CD4-positive, alpha-beta T cell treated with Interleukin-17A for 4 hours (primary cell): Measurements from ENCODE around the gene MRPL47.
A peak's percentile ranks its signal among the peaks of the same experiment; 100 is the strongest.
"Not testable (repeated sequence)": the region's sequence is repeated elsewhere in the genome, so short reads cannot be mapped to it uniquely, and the experiment has no call there.

ENCODE experiments used
- DNase-seq: peaks from one replicate; pipeline ENCODE4 v3.0.0-alpha.2; 2020; ENCODE audit warnings: mixed read lengths

MRPL47 gene

DNA sequence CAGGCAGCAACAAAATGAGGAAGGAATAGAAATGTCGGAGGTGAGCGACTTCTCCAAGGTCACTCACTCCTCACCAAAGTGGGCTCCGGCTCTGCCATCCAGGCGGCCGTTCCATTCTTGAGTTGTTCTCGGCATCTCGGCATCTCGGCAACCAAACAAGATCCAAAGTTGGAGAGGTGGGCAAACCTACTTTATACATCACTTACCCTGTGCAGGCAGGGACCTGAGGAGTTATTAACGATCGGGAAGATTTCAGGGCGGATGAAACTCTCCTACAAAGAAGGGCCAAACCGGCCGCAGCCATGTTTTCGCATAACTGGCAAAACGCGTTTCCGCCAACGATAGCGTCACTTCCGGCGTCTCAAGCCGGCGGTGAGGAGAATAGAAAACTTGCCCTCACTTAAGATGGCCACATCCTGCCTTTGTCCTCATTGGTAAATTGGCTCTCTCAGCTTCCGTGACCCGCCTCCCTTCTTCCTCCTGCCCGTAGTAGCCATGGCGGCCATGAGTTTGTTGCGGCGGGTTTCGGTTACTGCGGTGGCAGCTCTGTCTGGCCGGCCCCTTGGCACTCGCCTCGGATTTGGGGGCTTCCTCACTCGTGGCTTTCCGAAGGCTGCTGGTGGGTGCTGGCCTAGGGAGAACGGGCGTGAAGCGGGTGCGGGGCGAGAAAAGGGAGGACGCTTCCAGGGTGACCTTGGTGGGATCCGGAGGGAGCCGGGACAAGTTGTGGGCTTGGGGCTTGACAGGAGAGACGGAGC is at the start of gene MRPL47, which contains the start of gene NDUFB5:
MRPL47 (minus strand) TSS at position 318 of the 758 bp plus-strand sequence; CDS start at position 304, 14 bp downstream.
NDUFB5 (plus strand) TSS at position 474 of the 758 bp plus-strand sequence; CDS start at position 496, 22 bp downstream.
- DNase-seq = peak; percentile 93

- peak; percentile 74 for DNase-seq
These were observed 48.8 kb upstream of the MRPL47 start for GRCh38 chr3:179653096-179653797.

- DNase-seq = peak; percentile 72
These were observed 48.1 kb upstream of the MRPL47 start, which contains the start of gene USP13 for GRCh38 chr3:179652447-179653095. TSS of gene USP13 (plus strand) at chr3:179653040. CDS start at chr3:179653226, 186 bp downstream.

- DNase-seq = no peak
These were observed 47.4 kb upstream of the MRPL47 start for GRCh38 chr3:179651687-179652446.

DNA sequence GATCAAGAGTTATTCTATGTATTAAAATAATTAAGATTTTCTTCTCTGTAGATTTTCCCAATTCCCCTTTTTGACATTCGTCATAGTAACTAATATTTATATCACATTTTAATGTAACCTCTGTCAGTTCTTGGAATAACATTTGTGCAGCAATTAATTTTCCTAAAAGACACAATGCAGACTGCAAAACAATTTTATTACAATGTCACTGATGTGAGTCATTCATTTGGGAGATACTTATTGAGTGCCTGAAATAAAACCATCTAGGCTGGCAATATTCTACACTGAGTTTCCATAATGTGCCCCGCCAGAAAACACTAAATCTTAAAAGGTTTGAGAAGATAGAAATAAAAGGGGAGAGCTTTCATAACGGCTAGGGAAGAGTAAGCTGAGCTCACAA is 41.7 kb upstream of the MRPL47 start:
- no peak for DNase-seq

DNA sequence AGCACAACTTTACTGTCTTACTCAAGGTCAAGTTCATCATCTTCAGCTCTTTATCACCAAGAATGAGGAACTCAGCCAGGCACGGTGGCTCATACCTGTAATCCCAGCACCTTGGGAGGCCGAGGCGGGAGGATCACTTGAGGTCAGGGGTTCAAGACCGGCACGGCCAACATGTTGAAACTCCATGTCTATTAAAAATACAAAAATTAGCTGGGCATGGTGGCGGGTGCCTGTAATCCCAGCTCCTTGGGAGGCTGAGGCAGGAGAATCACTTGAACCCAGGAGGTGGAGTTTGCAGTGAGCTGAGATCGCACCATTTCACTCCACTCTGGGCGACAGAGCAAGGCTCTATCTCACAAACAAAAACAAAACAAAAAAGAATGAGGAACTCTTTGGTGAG is 39.4 kb upstream of the MRPL47 start:
- not testable (repeated sequence) for DNase-seq

- DNase-seq = no peak
These were observed 38.4 kb upstream of the MRPL47 start for GRCh38 chr3:179642871-179643270.

DNA sequence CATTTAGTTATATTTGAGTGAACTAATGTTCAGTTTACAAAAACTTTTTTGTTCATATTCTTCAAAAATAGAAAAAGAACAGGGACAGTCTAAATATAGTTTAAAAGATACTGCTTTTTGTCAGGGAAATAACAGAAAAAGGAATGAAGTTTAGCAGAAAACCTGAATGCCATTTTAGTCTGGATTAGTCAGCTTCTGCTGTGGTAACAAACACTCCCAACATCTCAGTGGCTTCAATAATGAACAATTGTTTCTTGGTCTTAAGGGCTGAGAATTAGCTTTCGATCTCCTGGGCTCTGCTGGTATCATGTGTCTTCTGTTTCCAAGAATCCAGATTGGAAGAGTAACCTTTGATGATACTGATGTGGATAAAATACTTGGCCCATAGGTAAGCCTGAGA is 36.0 kb upstream of the MRPL47 start:
- no peak for DNase-seq

- no peak for DNase-seq
These were observed 26.5 kb upstream of the MRPL47 start for GRCh38 chr3:179630753-179631451.

DNA sequence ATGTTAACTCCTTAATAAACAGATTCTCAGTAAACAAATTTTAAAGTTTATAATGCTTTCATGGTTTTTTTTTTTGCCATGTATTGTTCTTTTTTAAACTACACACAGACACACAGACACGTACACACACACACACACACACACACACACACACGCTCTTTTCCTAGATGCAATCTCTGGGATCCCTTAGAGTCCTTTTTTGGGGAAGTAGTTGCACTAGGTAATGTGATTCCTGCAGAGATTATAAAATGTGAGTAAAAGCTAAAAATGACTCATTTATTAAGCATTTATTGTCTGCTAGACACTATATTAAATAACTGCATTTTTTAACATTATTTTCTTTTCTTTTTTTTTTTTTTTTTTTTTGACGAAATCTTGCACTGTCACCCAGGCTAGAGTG is 20.0 kb upstream of the MRPL47 start:
- DNase-seq = no peak

- no peak for DNase-seq
These were observed 17.6 kb upstream of the MRPL47 start for GRCh38 chr3:179622023-179622422.

GRCh38 chr3:179615458-179616173 is 11.2 kb upstream of the MRPL47 start:
- DNase-seq = no peak

DNA sequence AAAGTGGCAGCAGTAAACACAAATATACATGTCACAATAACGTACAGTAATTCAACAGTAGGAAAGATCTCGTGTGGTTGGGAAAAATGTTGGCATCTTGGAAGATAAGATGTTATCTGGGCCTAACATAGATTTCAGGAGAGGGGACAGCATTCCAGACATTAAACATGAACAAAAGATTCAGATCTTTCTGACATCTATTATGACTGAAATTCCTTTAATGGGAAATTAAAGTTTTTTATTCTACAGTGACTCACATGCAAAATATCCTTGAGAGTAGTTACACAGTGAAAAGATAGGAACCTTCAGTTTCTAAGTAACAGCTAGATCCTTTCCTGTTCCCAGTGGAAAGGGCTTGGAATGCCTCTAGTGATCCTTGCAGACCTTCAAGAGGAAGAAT is 9.4 kb upstream of the MRPL47 start:
- DNase-seq = no peak

DNA sequence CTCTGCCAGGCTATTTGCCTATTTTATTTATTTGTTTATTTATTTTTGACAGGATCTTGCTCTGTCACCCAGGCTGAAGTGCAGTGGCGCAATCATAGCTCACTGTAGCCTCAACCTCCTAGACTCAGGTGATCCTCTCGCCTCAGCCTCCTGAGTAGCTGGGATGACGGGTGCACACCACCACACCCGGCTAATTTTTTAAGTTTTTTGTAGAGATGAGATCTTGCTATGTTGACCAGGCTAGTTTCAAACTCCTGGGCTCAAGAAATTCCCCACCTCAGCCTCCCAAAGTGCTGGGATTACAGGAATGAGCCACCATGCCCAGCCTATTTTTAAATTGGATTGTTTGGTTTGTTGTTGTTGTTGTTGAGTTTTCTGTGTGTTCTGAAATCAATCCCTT is 5.6 kb upstream of the MRPL47 start:
- no peak for DNase-seq

DNA sequence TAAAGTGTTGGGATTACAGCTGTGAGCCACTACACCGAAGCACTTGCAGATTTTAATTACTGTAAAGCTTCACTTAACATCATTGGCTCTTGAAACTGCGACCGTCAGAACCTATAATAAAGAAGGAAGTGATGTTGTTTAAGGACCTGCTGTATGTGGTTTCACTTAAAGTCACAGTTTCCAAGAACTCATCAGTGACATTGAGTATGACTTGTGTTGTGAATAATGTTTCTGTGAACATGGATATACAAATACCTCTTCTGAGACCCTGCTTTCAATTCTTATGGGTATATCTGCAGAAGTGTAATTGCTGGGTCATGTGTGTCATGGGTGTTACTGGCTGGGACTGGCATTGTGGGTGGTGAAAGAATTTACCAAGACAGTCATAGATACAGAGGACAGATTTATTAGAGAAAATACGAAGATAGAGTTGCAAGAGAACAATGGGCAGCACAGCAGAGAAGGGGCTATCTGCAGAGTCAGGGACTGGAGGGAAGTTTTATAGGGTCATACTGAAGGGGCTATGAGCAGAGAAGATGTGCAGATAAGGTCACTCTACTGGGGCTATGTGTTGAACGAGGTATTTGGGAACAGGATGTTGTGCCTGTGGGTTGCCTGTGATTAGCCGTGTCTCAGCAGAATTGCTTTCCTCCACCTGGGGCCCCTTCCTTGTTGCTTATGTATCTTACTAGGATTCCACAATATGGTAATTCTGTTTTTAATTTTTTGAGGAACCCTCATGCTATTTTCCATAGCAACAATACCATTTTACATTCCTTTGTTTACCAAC is 4.7 kb upstream of the MRPL47 start:
- DNase-seq = no peak

- DNase-seq = no peak
These were observed 2.2 kb upstream of the MRPL47 start for GRCh38 chr3:179606534-179607085.

- no peak for DNase-seq
These were observed 607 bp downstream of the MRPL47 start for GRCh38 chr3:179603831-179604230.

GRCh38 chr3:179603321-179603720 is 1.1 kb downstream of the MRPL47 start:
- no peak for DNase-seq

GRCh38 chr3:179599531-179599930 is 4.9 kb downstream of the MRPL47 start:
- DNase-seq = no peak

DNA sequence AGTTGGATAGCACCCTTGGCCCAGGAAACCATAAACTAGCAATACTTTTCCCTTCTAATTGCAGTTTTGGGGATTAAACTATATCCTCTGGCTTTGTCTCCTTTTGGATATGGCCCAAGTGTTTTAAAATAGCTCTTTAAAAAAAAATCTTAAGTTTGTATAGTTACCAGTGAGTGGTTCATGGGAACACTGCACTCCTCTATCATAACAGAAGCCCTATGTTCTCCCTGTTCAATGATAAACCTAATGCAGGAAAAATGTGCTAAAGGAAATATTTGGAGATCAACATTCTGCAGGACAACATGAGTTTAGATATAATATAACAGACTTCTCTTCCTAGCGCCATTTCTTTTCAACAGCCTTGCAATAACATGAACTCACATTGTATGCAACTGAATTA is 13.1 kb downstream of the MRPL47 start:
- no peak for DNase-seq
